ENCODE data around the gene CALD1.
A peak's percentile ranks its signal among the peaks of the same experiment; 100 is the strongest.

Gene CALD1

DNA sequence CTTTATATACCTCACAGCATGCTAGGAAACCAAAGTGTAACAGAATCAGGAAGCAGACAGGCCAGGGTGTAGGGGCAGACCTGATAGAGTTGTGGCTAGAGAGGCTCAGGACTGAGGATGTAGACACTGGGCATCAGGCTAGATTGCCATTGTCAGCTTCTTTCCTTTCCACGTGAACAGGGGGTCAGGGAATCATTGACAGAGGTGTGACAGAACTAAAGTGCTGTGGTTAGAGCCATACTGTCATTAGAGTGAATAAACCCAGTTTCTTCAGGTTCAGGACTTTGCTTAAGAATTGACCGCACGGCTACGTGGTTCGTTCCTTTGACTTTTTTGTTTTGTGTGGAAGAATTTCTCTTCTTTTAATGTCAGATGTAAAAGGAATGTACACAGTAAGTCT lies 90.7 kb downstream of the CALD1 start:
- no peak for DNase-seq

DNA sequence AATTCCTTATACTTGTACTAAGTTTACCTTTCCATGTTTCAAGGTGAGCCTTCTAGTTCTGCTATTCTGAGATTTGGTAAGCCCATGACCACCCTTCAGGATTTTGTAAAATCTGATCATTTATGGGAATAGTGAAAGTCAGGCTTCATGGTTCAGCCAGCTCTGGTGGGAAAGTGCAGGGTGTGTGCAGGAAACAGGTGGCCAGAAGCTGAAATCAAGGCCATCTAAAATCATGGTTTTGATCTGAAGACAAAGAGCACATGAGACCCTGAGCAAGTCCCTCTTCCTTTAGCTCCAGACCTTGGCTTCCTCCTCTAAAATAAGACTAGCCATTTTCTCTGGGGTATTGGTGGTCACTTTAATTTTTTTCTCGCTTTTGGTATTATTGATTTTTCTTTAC lies 91.3 kb downstream of the CALD1 start:
- DNase-seq, result no peak

DNA sequence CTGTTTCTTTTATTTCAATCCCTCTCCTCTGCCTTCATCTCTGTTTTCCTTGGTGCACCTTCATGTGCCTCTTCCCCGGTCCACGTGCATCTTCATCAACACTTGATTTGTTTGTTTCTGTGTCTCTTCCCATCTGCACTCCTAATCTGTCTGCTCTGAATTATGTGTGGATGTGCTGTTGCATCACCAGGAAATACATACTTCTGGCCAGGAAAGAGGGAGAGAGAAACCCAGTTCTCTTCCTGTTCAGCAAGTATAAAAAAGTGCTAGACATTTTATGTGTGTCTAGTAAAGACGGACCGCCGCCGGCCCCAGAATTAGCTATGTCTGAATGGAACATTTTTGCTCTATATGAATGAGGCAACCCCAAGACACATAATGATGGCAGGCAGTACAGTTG lies 93.8 kb downstream of the CALD1 start:
- no peak for DNase-seq

DNA sequence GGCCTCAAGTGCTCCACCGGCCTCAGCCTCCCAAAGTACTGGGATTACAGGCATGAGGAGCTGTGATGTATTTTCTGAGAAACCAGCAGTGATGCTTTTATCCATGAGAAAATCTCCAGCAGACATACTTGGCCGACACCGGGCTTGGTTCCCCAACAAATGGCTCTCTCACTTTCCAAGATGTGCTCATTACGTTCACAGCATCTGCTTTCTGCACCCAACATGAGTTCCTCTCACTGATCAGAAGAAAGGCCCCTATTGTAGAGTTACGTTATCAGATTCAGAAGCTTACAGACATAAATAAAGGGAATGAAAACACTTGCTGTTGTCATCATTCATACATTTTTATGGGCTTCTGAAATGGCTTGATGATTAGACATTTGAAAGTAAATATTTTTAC lies 95.0 kb downstream of the CALD1 start:
- DNase-seq, result no peak

DNA sequence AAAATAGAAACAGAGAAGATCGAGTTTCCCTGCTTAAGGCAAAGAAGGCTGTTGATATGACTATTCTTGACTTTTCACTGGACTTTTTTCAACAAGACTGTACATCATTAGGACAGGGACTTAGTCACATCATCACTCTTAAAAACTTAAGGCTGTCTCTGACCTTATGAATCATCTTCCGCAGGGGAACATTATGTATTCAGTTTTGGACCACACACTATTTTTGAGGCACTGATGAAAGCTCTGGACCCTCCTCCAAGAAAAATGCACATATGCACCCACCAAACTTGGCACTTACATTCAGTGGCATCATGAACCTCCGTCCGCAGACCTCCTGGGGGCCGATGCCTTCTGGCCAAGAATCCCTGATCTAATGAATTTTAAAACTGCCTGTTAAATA lies 96.4 kb downstream of the CALD1 start:
- DNase-seq, result no peak

DNA sequence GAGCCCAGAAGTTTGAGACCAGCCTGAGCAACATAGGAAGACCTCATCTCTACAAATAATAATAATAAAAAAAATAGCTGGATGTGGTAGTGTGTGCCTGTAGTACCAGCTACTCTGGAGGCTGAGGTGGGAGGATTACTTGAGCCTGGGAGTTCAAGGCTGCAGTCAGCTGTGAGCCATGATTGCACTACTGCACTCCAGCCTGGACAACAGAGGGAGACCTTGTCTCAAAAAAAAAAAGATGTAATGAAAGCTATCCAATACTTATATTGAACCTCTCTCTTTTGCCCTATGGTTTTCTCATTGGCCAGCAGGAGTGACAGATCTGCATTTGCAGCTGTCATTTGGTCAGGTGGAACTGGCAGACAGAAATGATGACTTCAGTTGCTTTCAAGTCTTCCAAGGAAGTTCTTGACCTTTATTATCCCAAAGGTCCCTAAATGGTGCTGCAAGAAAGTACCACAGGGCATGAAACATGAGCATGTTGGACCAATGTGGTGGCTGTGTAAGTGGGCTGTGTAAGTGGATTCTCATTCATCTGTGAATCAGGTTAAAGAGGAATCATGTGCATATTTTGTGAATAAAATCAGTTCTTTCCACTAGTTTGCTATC lies 99.4 kb downstream of the CALD1 start:
- DNase-seq, result no peak

DNA sequence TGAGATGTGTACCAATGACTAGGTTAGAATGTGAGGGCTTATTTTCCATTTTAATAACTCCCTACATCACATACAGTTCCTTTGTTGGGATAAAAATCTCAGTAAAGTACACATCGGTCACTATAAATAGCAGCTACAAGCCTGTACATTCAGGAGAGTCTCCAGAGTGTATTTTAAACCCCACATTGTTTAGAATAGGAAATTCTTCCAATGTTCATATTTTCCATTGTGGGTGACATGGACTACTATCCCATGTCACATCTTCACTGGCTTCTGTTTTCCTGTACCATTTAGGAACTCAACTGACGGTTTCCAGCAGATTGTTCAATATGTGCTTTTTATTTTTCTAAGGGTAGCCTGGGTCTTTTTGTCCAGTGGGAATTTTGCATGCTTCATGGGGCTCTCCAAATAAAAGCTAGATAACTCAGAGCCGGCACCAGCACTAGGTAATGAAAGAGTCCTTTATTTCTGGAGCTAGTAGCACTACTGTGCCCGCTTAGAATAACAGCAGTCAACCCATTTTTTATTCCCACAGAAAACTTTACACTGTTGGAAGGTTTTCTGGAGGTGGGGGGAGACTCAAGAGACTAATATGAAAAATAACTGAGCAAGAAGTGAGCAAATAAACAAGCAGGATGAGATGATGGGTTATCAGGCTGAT lies 100.5 kb downstream of the CALD1 start:
- DNase-seq, result no peak

DNA sequence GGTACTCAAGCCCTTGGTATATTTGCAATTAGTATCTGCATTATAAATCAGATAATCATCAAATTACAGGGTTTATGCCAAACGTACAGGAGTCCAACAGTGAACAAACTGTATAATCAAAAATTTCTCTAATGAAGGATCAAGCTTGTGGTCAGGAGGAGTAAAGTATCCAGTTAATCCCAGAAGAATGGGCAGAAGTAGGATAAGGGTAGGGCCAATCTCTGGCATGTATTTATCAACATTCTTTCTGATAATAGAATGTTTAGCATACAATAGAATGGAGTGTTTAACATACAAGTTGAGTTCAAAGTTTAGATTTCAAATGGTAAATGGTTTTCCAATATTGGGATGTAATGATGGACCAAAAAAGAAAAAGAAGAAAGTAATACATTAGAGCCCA lies 103.0 kb downstream of the CALD1 start:
- DNase-seq, result no peak

DNA sequence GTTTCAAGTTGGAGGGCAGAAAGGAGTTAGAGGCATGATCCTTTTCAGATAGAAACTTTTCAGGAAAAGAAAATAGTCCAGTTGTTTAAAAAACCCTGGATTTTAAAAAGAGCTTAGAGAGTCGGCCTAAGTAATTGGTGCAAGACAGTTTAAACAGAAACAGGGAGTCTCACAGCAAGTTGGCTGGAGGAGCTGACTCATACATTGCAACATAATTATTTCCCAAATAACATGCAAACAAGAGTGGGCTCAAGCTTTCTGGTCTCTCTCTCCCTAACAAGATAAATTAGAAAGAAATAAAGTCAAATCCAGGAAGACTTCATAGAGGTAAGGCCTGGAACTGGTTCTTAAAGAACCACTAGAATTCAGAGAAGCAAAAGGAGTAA lies 106.5 kb downstream of the CALD1 start:
- DNase-seq, result peak; percentile 2

DNA sequence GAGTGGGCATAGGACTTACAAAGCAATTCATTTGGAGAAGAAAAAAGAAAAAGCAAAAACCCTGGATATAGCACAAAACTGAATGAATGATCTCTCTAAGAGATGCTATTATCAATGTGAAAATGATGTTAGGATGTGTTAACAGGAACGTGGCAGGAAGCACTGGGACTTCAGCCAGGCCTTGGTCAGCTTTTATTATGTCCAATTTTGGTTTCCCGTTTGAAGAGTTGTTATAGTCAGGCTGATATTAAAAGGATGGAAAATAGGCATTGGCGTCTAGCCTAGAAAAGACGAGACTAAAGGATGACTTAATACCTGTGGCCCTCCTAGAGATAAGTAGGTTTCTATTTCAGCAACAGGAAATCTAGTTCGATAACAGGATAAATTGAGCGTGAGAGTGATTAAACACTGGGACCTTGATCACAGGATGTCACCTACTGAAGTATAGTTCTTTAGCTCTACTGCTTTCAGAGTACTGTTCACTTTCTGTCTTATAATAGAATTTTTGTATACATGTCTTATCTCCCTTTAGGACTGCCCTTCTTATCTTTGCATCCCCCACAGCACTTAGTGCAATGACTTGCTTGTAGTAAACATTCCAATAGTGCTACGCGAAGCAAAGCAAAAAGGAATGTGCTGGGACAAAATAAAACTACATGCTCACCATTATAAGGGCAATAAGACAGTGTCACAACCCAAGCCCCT lies 107.1 kb downstream of the CALD1 start:
- DNase-seq, result peak; percentile 2

DNA sequence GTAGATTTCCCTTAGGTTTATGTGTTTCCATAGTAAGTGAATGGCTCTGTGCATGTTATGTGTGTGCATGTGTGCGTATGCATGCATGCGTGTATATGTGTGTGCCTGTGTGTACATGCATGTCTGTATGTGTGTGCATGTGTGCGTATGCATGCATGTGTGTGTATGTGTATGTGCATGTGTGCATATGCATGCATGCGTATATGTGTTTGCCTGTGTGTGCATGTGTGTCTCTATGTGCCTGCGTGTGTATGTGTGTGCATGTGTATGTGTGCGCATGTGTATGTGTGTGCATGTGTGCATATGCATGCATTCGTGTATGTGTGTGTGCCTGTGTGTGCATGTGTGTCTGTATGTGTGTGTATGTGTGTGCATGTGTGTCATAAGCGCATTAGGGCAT lies 108.1 kb downstream of the CALD1 start:
- DNase-seq, result no peak

DNA sequence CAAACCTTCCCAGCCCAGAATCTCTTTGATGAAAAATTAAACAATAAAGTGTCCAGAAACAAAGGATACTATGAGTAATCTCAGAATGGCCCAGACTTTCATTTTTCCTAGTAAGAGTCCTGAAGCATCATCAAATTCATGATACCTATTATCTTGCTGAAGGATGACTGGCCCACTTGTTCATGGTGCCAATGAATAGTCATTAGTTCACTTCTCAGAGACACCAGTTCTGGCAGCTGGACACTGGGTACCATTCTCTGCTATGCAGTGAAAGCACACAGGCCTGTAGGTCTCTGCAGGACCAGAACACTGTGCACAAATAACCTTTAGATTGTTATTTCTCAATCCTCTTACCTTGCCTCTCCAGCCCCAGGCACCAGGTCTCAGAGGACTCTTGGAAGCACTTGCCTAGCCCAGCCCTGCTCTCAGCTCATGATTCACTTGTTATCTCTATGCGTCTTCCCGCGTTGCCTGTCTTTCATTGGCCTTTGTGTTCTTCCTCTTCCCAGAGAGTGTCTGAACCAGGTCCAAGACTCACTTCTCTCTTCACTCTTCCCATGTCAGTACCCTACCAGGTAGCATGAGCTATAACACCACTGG lies 108.8 kb downstream of the CALD1 start:
- peak; percentile 22 for DNase-seq

DNA sequence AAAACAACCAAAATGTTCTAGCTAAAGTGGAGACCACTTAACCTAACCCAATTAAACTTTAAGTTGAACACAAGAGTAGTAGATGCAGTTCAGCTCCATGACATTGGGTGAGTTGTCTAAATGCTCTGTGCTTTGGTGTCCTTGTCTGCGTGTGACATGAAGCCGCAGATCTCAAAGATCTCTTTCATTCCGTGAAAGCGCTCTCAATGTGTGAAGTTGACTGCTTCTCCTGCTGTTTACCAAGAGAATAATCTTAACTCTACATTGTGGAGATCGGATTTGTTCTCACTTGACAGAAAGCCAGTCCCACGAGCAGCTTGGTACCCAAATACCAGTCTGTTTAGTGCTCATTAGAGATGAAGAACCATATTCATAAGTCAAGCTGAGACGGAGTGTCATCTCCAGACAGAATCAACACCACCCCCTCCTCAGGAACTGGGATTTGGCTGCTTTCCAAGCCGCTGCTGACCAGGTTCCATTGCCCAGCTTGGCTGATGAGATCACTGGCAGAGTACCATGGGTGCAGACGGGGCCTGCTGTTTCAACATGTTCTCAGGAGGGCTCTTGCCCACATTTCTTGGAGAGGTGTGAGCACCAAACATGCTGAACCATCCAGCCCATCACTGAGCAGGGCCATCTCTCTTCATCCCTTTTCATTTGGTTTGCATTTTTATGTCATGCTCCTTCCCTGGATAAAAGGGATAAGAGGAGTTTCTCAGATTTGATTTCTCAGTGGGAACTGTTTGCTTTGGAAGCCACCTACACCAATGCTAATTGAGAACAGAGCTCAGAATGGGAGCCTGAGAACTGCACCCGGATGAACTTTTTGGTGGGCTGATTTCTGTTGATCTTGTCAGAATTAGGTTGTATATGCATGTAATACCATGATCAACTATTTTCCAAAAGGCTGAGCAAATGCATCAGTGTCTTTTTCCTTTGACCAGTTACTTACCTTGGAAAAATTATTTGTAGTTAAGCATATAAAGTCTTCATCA lies 111.1 kb downstream of the CALD1 start:
- no peak for DNase-seq

DNA sequence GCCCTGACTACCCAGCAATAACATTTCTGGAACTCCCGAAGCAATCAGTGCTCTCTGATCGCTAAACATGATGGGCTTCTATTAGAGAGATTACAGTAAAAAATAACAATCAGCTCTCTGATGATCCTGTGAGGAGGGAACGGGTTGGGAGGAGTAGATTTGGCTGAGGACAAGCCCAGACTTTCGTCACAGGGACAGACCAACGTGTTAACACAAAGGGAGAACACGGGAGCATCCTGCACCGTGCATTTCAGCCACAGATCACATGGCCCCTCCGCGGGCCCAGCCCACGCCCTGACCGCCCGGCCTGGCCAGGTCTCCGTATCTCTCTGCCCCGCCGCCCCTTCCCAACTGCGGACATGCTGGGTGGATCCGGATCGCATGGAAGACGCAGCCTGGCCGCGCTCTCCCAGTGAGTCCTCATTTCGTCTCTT lies 111.8 kb downstream of the CALD1 start:
- DNase-seq, result peak; percentile 35

DNA sequence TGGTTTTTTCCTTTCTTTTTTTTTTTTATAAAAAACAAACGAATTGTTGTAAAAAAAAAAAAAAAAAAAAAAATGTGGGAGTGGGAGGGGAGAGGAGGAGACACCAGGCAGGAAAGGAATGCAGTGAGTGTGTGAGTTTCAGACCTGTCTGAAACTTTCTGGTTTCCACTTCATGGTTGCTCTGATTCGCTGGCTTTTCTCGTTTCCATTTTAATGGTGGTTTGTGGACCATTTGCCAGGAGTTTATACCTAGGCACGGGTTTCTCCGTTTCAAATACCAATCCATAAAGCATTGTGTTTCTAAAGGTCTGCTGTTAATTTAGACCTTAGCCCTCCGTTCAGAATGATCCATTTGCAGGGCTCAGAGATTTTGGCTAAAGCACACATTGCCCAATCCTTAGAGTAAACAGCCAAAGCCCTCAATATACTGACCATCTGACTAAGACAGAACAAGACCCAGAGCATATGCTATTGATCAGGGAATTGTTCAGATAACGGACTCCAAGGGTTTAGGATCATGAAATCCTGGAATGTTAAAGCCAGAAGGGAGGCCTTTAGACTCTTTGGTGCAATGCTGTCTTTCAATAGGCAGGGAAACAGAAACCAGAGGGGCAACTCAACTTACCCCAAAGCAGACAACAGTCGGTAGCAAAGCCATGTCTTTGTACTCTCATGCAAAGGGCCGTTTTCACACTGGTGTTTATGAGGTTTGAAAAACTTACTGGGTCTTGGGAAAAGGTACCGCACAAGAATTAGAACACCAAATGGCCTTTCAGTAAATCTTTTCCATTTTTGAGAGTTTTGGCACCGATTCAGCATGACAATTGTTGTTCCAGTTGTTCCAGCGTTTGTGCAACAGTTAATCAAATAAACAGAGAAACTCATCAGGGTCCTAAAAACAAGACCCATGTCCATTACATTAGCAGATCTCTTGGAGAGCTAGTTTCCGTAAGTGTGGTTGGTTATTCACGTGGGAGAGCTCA lies 112.6 kb downstream of the CALD1 start:
- no peak for DNase-seq

DNA sequence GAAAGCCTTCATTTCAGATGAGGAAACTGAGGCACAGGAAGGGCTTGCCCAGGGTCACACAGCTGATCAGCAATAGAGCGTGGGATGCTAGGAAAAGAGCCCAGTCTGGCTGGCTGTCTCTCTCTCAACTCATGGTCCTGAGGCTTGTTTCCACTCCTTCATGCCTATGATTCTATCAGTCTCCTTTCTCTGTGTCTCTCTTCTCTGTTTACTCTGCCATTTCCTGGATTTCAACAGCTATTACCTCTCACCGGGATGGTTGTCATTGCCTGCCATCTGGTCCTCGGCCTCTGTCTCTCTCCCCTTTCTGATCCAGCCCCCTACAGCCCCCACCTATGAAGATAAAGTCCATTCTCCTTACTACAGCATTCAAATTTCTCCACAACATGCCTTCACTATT lies 113.5 kb downstream of the CALD1 start:
- DNase-seq, result no peak

DNA sequence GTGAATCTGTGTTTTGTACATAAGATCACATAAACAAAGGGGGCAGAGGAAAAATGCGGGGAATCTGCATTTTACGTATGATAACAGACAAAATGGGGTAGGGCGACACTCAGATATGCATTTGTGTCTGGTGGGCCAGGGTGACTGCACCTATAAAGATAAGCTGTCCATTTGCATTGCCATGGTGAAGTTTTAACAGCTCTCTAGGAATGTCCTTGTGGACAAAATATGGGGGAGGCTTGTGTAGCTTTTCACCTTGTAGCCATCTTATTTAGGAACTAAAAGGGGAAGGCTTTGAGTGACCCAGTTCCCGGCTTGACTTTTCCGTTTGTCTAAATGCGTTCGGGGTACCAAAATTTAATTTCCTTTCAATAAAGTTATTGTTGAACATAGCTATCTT lies 114.5 kb downstream of the CALD1 start:
- DNase-seq, result no peak

DNA sequence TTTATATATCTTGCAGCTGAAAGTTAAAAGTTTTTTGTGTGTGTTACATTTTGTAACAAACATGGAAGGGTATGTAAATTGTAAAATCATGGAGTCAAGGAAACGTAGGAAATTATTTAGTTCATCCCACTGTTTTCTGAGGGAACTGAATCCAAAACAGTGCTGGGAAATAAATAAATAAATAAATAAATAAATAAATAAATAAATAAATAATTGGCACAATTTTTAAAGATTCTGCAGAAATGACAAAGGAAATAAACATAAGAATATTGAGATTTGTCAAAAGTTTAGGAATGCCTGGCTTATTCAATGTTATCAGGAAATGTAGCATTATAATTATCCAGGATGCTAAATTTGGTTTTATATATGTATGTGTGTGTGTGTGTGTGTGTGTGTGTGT lies 115.5 kb downstream of the CALD1 start:
- no peak for DNase-seq

DNA sequence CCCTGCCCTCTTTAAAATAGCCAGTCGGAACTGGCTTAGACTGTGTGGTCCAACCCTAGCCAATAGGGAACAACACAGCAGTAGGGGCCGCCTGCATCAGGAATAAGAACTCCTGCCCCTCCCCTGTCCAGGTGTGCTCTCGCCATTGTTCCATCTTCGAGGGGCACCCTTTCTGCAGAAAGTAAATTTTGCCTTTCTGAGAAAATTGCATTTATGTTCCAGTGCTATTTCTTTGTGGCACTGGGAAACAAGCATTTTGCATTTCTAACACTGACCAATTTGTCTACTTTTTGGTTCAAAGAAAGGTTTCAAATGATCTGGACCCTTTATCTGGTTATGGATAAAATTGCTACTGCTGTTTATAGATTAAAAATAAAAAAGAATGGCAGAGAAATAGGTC lies 116.6 kb downstream of the CALD1 start:
- no peak for DNase-seq

DNA sequence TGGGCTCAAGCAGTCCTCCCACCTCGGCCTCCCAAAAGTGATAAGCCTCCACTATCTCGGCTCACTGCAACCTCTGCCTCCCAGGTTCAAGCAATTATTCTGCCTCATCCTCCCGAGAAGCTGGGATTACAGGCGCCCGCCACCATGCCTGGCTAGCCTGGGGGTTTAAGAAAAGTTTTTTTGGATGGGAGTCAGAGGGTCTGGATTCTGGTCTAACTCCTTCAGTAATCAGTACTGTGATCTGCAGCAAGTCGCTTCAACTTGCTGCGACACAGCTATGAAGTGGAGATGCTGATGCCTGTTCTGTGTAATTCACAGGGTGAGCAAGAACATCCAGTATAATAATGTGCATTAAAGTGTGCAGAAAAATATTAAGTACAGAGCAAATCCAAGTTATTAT lies 118.5 kb downstream of the CALD1 start:
- no peak for DNase-seq

DNA sequence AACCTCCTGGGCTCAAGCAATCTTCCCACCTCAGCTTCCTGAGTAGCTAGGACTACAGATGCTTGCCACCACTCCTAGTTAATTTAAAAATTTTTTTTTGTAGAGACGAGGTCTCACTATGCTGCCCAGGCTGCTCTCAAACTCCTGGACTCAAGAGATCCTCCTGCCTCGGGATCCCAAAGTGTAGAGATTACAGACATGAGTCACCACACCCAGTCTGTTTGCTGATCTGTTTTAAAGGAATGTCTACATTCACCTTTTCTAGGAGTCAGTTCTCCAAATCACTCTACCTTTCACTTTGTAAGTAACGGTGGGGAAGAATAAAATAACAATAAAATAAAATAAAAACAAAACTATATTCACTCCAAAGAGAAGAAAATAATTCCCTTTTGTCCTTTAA lies 120.3 kb downstream of the CALD1 start:
- no peak for DNase-seq
